Measurements from ENCODE around the gene CLEC18B.
"Not testable (repeated sequence)": the region's sequence is repeated elsewhere in the genome, so short reads cannot be mapped to it uniquely, and the experiment has no call there.

The CLEC18B gene

DNA sequence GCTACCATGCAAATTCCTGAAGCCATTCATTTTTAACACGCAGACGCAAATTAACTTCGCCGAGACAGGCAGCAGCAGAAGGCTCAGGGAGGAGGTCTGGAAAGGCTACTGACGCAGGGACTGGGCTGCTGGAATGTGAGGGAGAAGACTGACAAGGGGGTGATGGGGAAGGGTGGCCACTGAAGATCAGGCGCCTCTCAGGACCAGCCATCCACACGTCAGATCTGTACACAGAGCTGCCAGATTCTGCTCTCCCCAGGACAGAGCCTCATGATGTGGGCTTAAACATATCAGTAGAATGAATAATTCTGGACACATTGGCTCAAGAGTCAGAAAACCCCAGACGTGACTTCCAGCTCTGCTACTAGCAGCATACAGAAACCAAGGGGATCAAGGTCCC is 25.6 kb upstream of the CLEC18B start:
- H3K4me3 ChIP-seq (ENCODE audit: low read depth, low read length) = no peak overlapping the region

DNA sequence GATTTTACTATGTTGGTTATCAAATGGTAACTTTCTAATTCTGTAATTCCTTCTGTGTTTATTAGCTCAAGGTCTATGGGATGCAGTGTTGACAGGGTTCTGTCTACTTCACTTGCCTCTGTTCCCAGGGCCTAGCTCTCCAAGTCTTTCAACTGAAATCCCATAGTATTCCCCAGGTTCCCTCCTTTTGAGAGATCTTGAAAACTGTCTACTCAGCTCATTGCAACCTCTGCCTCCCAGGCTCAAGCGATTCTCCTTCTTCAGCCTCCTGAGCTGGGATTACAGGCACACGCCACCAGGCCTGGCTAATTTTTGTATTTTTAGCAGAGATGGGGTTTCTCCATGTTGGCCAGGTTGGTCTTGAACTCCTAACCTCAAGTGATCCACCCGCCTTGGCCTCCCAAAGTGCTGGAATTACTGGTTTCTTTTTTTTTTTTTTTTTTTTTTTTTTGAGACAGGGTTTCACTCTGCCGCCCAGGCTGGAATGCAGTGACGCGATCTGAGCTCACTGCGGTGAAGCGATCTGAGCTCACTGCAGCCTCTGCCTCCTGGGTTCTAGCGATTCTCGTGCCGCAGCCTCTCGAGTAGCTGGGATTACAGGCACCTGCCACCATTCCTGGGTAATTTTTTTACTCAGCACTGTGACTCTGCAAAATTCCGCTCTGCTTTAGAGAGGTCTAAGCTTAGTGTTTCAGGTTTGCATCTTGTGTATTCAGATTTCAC is 22.5 kb upstream of the CLEC18B start:
- not testable (repeated sequence) for H3K4me3 ChIP-seq (ENCODE audit: low read depth, low read length)

DNA sequence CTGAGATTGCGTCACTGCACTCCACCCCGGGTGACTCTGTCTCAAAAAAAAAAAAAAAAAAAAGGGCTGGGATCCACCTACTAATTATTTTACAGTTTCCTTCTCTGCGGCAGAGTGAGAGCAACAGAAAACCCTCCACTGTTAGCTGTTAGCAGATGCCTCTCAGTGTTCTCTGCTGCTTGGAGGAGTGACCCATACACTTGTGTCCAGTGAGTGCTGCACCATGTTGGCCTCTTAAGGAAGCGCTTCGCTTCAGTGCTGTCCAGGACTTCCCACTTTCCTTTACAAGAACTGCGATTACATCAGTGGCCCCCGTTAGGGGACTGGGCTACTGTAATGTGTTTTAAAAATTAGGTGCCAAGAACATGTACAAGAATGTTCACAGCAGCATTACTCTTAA is 18.4 kb upstream of the CLEC18B start:
- H3K4me3 ChIP-seq (ENCODE audit: low read depth, low read length) = no peak overlapping the region

DNA sequence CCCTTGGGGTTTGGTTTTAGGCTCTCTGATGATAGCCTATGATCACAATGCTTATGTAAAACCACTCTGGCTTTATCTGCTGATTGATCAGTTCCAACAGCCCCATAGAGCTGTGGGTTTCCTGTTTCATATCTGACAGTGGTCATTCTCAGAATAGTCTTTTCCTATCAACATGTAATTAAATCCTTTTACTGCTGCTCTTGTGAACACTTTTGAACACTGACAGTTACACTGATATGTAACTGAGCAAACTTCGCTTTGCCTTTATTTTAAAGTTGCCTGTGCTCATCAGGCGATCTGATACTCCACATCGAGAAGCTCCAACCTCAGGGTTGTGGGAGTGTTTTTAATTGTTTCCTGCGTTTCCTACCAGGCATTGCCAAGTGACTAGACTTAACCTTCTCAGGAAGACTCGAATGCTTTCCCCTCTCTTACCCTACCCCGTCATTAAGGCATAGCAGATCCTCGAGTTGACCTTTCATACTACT is 17.3 kb upstream of the CLEC18B start:
- no peak overlapping the region for H3K4me3 ChIP-seq (ENCODE audit: low read depth, low read length)

DNA sequence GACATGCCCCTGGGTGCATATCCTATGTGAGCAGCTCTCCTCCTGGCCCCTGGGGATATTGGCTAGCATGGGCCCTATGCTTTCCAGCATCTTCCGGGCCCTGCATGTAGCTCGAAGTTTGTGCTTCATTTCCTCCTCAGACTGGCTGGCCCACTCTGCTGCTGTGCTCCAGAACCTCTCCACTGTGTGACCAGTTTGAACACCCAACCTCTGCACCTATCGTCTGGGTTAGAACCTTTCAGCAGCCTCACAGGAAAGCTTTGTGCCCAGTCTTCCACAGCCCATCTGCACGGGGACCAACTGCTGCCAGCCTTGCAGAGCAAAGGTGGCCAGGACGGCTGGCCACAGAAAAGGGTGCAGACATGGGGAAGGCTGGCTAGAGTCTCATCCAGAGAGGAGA is 10.2 kb upstream of the CLEC18B start:
- H3K4me3 ChIP-seq (ENCODE audit: low read depth, low read length) = no peak overlapping the region

DNA sequence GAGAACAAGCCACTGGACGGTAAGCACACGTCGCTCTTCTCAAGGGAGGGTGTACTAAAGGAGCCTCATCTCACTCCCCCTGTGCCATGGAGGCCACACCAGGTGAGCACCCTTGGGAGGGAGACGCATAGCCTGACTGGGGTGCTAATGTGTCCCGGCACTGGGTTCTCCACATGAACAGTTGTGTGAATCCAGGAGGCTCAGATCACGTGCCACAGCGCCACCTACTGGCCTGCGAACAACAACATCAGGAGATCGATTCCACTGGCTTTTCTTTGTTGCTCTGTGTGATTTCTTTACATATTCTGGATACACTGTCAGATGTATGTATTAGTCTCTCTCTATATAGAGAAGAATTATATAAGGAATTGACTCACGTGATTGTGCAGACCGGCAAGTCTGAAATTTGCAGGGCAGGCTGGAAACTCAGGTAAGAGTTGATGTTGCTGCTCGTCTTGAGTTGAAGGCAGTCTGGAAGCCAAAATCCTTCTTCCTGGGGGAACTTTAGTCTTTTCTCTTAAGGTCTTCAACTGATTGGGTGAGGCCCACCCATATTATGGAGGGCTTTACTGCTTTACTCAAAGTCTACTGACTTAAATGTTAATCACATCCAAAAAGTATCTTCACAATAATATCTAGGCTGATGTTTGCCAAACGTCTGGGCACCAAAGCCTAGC is 8.9 kb upstream of the CLEC18B start:
- H3K4me3 ChIP-seq (ENCODE audit: low read depth, low read length) = not testable (repeated sequence)

DNA sequence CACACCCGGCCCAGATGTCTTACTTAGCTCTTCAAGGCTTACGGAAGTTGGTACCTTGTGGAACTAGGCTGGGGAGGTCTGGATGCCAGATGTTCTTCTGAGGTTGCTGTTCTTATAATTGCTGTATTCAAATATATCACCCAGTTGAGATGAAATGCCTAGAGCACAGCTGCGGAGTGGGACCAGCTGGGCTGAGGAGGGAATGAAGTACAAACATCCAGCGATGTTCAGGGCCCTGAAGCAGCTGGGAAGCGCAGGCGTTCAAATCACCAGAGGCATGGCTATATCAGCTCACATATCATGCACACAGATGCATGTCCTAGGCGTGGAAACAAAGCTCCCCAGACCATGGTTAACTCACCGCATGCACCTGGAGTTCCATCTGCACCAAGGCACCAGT is 7.2 kb upstream of the CLEC18B start:
- not testable (repeated sequence) for H3K4me3 ChIP-seq (ENCODE audit: low read depth, low read length)

DNA sequence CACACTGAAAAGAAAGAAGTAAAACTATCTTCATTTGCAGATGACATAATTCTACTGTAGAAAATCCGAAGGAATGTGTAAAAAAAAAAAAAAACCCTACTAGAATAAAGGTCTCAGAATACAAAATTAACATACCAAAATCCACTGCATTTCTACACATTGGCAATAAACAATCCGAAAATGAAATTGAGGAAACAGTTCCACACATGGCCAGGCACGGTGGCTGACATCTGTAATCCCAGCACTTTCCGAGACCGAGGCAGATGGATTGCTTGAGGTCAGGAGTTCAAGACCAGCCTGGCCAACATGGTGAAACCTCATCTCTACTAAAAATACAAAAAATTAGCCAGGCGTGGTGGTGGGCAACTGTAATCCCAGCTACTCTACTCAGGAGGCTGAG is 4.5 kb upstream of the CLEC18B start:
- H3K4me3 ChIP-seq (ENCODE audit: low read depth, low read length) = not testable (repeated sequence)

DNA sequence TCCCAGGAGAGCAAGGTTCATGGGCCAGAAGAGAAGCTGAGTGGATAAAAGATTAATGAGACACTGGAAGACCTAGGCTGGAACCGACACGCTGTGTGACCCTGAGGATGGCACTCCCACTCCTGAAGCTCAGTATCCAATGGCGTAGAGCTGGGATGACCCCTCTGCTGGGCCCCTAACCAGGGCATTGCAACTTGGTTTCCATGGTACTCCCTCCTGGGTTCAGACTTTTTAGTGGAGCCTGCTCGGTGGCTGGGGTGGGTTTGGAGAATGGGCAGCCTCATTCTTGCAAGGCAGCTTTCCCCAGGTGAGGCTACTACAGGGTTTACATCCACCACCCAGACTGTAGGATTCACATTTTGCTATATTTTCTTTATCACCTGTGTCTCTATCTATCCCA is 2.4 kb upstream of the CLEC18B start:
- not testable (repeated sequence) for H3K4me3 ChIP-seq (ENCODE audit: low read depth, low read length)

DNA sequence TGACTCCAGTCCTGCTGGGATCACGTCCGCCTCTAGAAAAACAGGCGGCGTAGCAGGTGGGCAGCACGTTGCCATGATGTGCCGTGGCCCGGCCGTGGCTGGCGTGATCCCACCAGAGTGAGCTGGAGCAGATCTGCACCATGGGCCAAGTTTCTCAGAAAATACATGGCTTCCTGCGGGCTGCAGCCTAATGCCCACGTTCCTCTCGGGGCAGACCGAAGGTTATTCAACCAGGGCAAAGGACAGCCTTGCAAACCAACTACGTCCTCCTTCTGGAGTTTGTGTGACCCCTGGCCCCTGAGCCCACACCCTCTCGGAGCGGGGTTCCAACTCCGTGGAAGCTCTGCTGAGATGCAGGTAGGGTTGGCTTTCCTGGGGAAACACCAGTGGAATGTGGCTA is 808 bp upstream of the CLEC18B start:
- not testable (repeated sequence) for H3K4me3 ChIP-seq (ENCODE audit: low read depth, low read length)

DNA sequence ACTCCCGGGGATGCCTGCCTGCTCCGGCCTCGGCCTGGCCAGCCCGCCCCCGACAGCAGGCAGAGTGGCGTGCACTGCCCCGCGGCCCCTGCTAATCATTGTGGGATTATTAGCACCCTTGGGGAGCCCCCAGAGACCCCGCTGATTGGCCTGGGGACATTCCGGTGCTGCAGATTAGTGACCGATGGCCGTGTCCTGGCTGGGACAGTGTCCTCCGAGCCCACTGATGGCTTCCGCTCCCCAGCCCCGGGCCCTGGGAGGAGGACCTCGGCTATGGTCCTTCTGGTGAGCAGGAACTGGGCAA is 156 bp upstream of the CLEC18B start:
- H3K4me3 ChIP-seq (ENCODE audit: low read depth, low read length) = not testable (repeated sequence)

DNA sequence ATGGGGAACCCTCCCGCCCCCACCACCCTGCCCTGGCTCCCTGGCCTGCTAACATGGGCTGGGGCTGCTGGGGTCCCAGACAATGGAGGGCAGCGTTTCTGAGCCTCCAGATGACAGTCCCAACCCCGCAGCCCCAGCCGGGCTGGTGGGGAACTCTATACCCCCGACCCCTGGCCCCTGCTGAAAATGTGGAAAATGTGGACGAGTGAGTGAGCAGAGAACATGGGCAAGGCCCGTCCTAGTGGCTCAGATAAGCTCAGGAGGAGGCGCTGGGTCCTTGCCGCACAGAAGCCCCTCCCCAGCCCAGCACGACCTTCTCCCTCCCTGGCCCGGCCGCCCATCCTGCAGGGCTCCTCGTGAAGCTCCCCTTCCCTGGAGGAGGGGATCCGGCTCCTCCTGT is 1.5 kb downstream of the CLEC18B start:
- H3K4me3 ChIP-seq (ENCODE audit: low read depth, low read length) = not testable (repeated sequence)

DNA sequence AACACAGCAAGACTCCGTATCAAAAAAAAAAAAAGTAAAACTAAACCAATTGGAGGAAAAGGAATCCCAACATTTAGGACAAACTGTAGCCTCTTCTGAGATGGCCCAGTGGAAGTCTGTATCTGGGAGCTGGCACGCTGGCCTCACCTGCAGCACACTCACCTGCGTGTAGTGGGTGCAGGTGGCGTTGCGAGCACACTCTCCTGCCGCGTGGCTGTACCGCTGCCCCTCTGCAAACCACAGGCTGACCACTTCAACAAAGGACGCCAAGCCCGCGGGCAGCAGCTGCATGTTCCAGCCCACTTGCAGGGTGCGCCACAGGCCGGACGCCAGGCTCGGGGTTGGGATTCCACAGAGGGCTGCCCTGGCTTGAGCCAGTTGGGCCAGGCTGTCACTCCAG is 3.4 kb downstream of the CLEC18B start:
- H3K4me3 ChIP-seq (ENCODE audit: low read depth, low read length) = not testable (repeated sequence)

DNA sequence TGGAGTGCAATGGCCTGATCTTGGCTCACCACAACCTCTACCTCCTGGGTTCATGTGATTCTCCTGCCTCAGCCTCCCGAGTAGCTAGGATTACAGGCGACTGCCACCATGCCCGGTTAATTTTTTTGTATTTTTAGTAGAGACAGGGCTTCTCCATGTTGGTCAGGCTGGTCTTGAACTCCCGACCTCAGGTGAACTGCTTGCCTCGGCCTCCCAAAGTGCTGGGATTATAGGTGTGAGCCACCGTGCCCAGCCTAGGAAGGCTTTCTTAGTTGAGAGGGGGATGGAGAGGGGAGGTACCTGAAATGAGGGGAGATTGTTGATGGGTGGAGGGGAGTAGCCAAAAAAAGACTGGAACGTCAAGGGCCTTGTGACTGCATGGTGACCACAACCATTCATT is 7.4 kb downstream of the CLEC18B start:
- H3K4me3 ChIP-seq (ENCODE audit: low read depth, low read length) = not testable (repeated sequence)

DNA sequence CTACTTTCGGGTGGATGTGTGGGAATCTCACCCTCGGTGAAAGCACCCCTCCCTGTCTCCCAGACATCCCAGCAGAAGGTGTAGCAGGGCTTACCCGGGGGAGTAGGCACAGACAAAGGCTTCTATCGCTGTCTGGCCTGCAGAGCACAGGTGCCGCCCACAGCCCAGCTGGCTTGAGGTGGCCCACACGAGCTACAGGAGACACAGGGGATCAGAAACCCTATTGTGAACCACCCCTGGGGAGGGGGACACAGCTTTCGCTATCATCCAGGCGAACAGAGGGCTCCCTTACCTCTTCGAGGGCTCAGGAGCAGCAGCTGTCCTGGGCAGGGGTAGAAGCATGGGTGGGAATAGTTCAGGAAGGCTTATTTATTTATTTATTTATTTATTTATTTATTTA is 7.8 kb downstream of the CLEC18B start:
- not testable (repeated sequence) for H3K4me3 ChIP-seq (ENCODE audit: low read depth, low read length)

DNA sequence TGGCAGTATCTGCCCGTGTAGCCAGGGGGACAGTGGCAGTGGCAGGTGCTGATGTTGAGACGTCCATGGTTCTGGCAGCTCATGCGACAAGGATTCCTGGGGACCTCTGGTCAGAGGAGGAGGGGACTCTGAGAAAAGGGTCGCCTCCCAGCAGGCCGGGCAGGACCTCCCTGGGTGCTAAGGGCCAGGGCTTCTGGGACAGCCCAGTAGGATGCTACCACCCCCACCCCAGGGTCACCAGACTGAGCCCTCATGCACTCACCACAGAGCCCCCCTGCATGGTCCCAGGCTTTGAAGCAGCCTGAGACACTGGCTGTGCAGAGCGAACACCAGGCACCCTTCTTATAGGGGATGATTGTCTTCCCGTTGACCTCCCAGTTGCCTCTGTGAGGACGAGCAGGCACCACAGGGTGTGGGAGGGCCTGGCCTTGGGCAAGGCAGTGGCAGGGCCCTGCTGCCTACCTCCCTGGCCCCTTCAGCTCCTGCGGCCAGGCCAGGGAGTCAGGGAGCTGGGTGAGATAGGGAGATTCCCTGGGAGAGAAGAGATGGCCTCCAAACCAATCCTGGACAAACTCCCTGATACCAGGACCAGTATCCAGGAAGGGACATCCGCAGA is 8.4 kb downstream of the CLEC18B start:
- H3K4me3 ChIP-seq (ENCODE audit: low read depth, low read length) = not testable (repeated sequence)

DNA sequence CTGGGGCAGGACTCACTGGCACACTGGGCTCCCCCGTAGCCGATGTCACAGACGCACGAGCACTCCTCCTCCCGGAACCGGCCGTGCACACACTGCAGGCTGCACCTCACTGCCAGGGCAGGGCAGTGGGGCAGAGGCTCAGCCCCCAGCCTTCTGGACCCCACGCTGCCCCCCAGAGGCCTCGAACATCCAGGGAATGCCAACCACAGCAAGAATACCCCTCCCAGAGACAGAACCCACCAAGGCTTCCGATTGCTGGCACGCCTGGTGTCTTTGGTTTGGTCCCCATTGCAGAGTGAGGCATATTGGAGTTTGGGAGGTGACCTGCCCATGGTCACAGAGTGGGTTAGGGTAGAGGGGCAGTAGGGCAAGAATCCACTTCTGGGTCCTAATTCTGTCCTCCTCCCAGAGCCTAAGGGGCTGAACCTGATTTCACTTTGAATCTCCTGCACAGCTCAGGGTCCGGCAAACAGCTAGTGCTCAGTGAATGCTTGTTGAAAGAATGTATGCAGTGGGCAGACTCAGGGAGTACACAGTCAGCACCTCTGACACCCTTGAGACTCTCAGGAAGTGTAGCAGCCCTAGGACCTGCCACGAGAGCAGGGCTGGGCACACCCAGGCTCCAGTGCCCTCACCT is 9.0 kb downstream of the CLEC18B start:
- H3K4me3 ChIP-seq (ENCODE audit: low read depth, low read length) = not testable (repeated sequence)

DNA sequence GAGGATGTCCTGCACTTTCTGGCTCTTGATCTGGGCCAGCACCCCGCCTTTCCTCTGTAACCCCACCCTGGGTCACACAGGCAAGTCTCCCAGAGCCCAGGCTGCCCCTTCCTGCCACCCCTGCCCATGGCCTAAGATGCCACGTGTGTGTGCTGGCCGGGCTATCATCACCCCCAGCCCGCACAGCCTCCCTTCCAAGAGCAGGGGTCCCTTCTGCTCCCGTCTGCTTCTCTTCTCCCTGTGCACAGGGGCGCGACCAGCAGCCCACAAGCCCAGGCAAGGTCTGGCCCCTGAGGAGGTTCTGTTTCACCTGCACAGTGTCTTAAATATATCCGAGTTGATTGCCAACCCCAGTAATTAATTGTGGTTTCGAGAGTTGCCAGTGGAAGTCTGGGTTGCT is 10.3 kb downstream of the CLEC18B start:
- not testable (repeated sequence) for H3K4me3 ChIP-seq (ENCODE audit: low read depth, low read length)

DNA sequence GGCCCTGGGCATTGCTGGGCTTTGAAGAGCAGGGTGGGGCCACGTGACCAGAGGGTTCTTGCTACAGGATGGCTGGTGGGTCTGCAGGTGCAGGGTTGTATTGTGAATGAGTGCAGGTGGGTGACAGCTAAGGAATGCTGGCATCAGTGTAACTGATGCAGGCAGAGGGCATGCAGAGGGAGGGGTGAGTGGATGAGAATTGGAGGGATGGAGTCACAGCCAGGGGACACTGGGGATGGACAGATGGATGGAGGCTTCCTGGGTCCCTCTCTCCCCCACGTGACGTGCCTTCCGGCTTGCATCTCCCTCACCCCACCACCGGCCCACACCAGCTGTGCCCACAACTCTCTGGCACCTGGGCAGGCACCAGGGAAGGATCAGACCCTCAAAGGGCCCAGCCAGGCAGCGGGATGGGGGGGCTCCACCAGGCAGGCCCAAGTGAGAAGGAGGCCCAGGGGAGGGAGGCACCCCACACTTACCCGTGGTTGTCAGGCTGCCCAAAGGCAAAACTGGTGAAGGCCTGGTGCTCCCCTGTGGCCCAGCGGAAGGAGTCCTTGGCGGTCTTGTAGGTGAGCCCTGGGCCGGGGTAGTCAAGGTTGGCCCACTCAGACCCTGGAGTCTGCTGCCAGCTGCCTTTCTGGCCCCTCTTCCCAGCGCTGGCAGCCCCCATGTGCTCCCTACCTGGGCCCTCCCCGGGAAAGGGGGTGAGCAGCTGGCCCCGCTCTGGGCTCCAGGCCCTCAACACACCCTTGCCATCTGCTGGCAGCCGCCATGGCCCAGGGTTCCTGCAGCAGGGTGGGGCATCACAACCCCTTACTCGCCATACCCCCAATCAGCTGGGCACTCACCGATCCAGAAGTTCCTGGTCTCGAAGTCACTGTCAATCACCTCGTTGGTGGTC is 11.0 kb downstream of the CLEC18B start:
- not testable (repeated sequence) for H3K4me3 ChIP-seq (ENCODE audit: low read depth, low read length)

DNA sequence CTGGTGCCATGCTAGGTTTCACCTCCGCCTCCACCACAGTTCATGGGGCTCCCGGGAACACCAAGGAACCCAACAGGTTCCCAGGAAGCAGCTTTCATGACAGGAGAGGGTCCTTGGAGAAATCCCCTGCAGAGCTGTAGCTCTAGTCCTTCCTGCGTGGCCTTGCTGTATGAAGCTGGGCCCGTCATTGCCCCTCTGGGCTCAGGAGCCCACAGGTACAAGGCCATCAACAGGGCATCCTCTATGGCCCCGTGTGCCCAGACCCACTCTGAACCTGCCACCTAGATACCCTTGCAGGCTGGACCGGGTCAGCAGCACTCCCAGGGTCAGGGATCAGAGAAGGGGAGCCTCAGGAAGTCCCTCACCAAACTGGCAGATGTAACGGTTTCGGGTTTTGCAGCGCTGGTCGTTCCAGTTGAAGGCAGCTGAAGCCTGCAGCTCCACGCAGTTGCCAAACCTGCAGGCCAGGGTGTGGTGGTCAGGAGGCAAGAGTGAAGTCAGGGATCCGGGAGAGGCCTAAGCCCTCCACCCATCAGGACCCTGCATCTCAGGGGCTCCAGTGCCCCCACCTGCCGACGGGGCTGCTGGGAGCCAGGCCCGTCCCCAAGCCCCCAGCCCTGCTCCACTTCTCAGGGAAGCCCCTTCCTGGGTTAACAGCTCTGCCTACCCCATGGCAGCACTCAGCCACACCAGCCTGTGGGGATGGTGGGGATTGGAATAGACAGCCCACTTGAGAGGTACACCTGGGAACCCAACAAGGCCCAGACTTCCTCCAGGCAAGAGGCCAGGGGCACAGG is 11.9 kb downstream of the CLEC18B start:
- not testable (repeated sequence) for H3K4me3 ChIP-seq (ENCODE audit: low read depth, low read length)

Data from iPS-11a (cell line).